ENCODE data around the gene FRMD1. TPM values are rescaled to one million over a fixed set of nuclear protein-coding genes. Genes with fewer than 3 reads are reported as not detected.

FRMD1 gene
- total RNA-seq, 1 experiment from 2014 or later, result not detected

GRCh38 chr6:168057836-168058235 lies 21.2 kb downstream of the FRMD1 start:
- Histone ChIP-seq H3K9me2 (ENCODE audit: insufficient read depth) (no peaks in the 10 kb centered on the region), H3K36me3 (ENCODE audit: low read depth) (no peaks in the 10 kb centered on the region), H3K4me2 (no peak overlapping the region), H3F3A (ENCODE audit: insufficient read depth, low read depth) (no peaks in the 10 kb centered on the region), H3K79me2 (ENCODE audit: low read depth) (no peaks in the 10 kb centered on the region), H3K9me3 (ENCODE audit: insufficient read depth, low read depth) (no peaks in the 10 kb centered on the region), H3K27me3 (ENCODE audit: insufficient read depth, low read depth) (peaks cover 48% of the 10 kb centered on the region), H3K4me3 (no peak overlapping the region), H2AFZ (no peak overlapping the region), H3K4me1 (replicated peaks; ENCODE audit: insufficient read depth) (no peaks in the 10 kb centered on the region), H4K20me1 (ENCODE audit: insufficient read depth) (no peaks in the 10 kb centered on the region), H3K27ac (no peak overlapping the region)
- DNase-seq, result no peak
- BruUV-seq (replicated peaks), result no TSS peak
- no peak for TF ChIP-seq EZH2 (IDR thresholded peaks at IDR 0.05; ENCODE audit: low read depth)
- CTCF ChIA-PET, result no interaction called here
- POLR2A ChIA-PET (ENCODE audit: unreplicated experiment), result no interaction called here
- intact Hi-C loops (cut with micrococcal nuclease; ENCODE audit: unreplicated experiment), result no loop called here

GRCh38 chr6:168056892-168057527 lies 22.0 kb downstream of the FRMD1 start:
- H3K9me3 ChIP-seq (ENCODE audit: insufficient read depth, low read depth), result no peaks in the 10 kb centered on the region
- POLR2A ChIA-PET (ENCODE audit: unreplicated experiment), result no interaction called here
- no peaks in the 10 kb centered on the region for H4K20me1 ChIP-seq (ENCODE audit: insufficient read depth)
- no peak overlapping the region for H3K27ac ChIP-seq
- H3F3A ChIP-seq (ENCODE audit: insufficient read depth, low read depth), result no peaks in the 10 kb centered on the region
- no peak for TF ChIP-seq EZH2 (IDR thresholded peaks at IDR 0.05; ENCODE audit: low read depth)
- TF ChIP-seq, protein P1, sequence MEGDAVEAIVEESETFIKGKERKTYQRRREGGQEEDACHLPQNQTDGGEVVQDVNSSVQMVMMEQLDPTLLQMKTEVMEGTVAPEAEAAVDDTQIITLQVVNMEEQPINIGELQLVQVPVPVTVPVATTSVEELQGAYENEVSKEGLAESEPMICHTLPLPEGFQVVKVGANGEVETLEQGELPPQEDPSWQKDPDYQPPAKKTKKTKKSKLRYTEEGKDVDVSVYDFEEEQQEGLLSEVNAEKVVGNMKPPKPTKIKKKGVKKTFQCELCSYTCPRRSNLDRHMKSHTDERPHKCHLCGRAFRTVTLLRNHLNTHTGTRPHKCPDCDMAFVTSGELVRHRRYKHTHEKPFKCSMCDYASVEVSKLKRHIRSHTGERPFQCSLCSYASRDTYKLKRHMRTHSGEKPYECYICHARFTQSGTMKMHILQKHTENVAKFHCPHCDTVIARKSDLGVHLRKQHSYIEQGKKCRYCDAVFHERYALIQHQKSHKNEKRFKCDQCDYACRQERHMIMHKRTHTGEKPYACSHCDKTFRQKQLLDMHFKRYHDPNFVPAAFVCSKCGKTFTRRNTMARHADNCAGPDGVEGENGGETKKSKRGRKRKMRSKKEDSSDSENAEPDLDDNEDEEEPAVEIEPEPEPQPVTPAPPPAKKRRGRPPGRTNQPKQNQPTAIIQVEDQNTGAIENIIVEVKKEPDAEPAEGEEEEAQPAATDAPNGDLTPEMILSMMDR (conservative IDR thresholded peaks at IDR 0.05), result no peak
- no TSS peak for BruUV-seq (replicated peaks)
- H3K9me2 ChIP-seq (ENCODE audit: insufficient read depth), result no peaks in the 10 kb centered on the region
- no peaks in the 10 kb centered on the region for H3K79me2 ChIP-seq (ENCODE audit: low read depth)
- no peaks in the 10 kb centered on the region for H3K4me1 ChIP-seq (replicated peaks; ENCODE audit: insufficient read depth)
- peaks cover 50% of the 10 kb centered on the region for H3K27me3 ChIP-seq (ENCODE audit: insufficient read depth, low read depth)
- no peaks in the 10 kb centered on the region for H3K36me3 ChIP-seq (ENCODE audit: low read depth)
- H2AFZ ChIP-seq, result no peak overlapping the region
- intact Hi-C loops (cut with micrococcal nuclease; ENCODE audit: unreplicated experiment), result no loop called here
- DNase-seq, result no peak
- CTCF ChIA-PET, result no interaction called here
- no peak overlapping the region for H3K4me2 ChIP-seq
- H3K4me3 ChIP-seq, result no peak overlapping the region

GRCh38 chr6:168055696-168056489 lies 23.1 kb downstream of the FRMD1 start:
- Histone ChIP-seq H3K4me1 (replicated peaks; ENCODE audit: insufficient read depth) (no peaks in the 10 kb centered on the region), H3K27me3 (ENCODE audit: insufficient read depth, low read depth) (peaks cover 52% of the 10 kb centered on the region), H4K20me1 (ENCODE audit: insufficient read depth) (no peaks in the 10 kb centered on the region), H3K4me3 (no peak overlapping the region), H3K4me2 (no peak overlapping the region), H2AFZ (no peak overlapping the region), H3K36me3 (ENCODE audit: low read depth) (no peaks in the 10 kb centered on the region), H3K79me2 (ENCODE audit: low read depth) (no peaks in the 10 kb centered on the region), H3F3A (ENCODE audit: insufficient read depth, low read depth) (no peaks in the 10 kb centered on the region), H3K9me3 (ENCODE audit: insufficient read depth, low read depth) (no peaks in the 10 kb centered on the region), H3K9me2 (ENCODE audit: insufficient read depth) (no peaks in the 10 kb centered on the region), H3K27ac (no peak overlapping the region)
- TF ChIP-seq EZH2 (IDR thresholded peaks at IDR 0.05; ENCODE audit: low read depth), result no peak
- TF ChIP-seq, protein P1 (conservative IDR thresholded peaks at IDR 0.05), result no peak
- BruUV-seq (replicated peaks), result no TSS peak
- ChIA-PET CTCF (no interaction called here), POLR2A (ENCODE audit: unreplicated experiment) (no interaction called here)
- intact Hi-C loops (cut with micrococcal nuclease; ENCODE audit: unreplicated experiment), result no loop called here
- no peak for DNase-seq

All from PC-9 (cell line).